GM23338 (cell line): ENCODE results near the gene KCTD3.

ENCODE experiments used
- EZH2 ChIP-seq: fragments of 200-600 bp; sonication (generic); IDR thresholded peaks from one replicate; pipeline ENCODE4 v1.8.0; 2017; ENCODE audit warnings: antibody characterized with exemption, mild to moderate bottlenecking, low read depth; ENCODE audit not compliant: unreplicated experiment
- NANOG ChIP-seq: IDR thresholded peaks from 2 replicates; pipeline ENCODE4 v1.6.1; 2016; ENCODE audit warnings: antibody characterized with exemption, borderline replicate concordance
- POLR2AphosphoS5 ChIP-seq: IDR thresholded peaks from 2 replicates; pipeline ENCODE4 v1.6.1; 2016; ENCODE audit warnings: antibody characterized with exemption, low read depth
- TF ChIP-seq, protein P1 (sequence below), 2 experiments: fragments of 200-600 bp in 1 of 2; sonication (generic) in 1 of 2; conservative IDR thresholded peaks; 2 replicates each; pipeline versions ENCODE4 v1.5.1 to v1.6.1; 2016 to 2017; ENCODE audit warnings: antibody characterized with exemption in 2 of 2, low read depth in 2 of 2, mild to moderate bottlenecking in 2 of 2, moderate library complexity in 1 of 2
- TF ChIP-seq, protein P2 (sequence below): IDR thresholded peaks from one replicate; pipeline ENCODE4 v1.6.1; 2018; ENCODE audit warnings: antibody characterized with exemption; ENCODE audit not compliant: unreplicated experiment

DNA sequence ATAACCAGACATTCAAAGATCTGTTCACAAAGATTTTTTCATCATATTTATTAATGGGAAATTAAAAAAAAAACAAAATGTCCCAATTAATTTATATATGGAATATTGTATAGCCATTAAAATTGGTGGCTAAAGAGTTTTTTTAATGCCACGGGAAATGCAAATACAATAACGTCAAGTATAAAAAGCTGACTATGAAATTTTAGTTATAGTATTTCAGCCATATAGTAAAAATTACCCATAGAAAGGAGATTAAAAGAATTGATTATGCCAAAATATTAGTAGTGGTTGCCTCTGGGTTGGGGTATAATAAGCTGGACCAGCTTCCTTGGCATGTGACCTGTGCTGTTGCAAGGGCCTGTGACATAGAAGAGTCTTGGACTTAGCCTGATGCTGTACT lies 78.8 kb downstream of the KCTD3 start:
- TF ChIP-seq, protein P1, sequence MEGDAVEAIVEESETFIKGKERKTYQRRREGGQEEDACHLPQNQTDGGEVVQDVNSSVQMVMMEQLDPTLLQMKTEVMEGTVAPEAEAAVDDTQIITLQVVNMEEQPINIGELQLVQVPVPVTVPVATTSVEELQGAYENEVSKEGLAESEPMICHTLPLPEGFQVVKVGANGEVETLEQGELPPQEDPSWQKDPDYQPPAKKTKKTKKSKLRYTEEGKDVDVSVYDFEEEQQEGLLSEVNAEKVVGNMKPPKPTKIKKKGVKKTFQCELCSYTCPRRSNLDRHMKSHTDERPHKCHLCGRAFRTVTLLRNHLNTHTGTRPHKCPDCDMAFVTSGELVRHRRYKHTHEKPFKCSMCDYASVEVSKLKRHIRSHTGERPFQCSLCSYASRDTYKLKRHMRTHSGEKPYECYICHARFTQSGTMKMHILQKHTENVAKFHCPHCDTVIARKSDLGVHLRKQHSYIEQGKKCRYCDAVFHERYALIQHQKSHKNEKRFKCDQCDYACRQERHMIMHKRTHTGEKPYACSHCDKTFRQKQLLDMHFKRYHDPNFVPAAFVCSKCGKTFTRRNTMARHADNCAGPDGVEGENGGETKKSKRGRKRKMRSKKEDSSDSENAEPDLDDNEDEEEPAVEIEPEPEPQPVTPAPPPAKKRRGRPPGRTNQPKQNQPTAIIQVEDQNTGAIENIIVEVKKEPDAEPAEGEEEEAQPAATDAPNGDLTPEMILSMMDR (conservative IDR thresholded peaks at IDR 0.05; ENCODE audit: low read depth in 2 of 2): no peak
- no peak for TF ChIP-seq NANOG
- TF ChIP-seq, protein P2, sequence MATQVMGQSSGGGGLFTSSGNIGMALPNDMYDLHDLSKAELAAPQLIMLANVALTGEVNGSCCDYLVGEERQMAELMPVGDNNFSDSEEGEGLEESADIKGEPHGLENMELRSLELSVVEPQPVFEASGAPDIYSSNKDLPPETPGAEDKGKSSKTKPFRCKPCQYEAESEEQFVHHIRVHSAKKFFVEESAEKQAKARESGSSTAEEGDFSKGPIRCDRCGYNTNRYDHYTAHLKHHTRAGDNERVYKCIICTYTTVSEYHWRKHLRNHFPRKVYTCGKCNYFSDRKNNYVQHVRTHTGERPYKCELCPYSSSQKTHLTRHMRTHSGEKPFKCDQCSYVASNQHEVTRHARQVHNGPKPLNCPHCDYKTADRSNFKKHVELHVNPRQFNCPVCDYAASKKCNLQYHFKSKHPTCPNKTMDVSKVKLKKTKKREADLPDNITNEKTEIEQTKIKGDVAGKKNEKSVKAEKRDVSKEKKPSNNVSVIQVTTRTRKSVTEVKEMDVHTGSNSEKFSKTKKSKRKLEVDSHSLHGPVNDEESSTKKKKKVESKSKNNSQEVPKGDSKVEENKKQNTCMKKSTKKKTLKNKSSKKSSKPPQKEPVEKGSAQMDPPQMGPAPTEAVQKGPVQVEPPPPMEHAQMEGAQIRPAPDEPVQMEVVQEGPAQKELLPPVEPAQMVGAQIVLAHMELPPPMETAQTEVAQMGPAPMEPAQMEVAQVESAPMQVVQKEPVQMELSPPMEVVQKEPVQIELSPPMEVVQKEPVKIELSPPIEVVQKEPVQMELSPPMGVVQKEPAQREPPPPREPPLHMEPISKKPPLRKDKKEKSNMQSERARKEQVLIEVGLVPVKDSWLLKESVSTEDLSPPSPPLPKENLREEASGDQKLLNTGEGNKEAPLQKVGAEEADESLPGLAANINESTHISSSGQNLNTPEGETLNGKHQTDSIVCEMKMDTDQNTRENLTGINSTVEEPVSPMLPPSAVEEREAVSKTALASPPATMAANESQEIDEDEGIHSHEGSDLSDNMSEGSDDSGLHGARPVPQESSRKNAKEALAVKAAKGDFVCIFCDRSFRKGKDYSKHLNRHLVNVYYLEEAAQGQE: no peak
- no peak for TF ChIP-seq POLR2AphosphoS5
- no peak for TF ChIP-seq EZH2
